Calu3 (cell line): Measurements from ENCODE around the gene BCO2. TPM values are rescaled to one million over a fixed set of nuclear protein-coding genes. Genes with fewer than 3 reads are reported as not detected.

Source experiments
- BruUV-seq: library from RNA; stranded (reverse); fragments of 400-500 nt; replicated peaks from 2 replicates; lab custom pipeline; 2021; lab: Mats Ljungman, UMichigan
- CTCF ChIA-PET: fragments of 300-600 bp; sonication (Branson Sonifier 250); formaldehyde crosslinking; loops from one replicate; lab custom pipeline; 2022; ENCODE audit warnings: antibody characterized with exemption; lab: Charles Lee
- DNase-seq: peaks from one replicate; pipeline ENCODE4 v3.0.0; 2022
- H3K27ac Mint-ChIP-seq: one replicate; pipeline ENCODE4 v1.8.0; 2022; ENCODE audit warnings: mixed read lengths; ENCODE audit not compliant: unreplicated experiment
- H3K27me3 Mint-ChIP-seq: one replicate; pipeline ENCODE4 v1.8.0; 2022; ENCODE audit warnings: mixed read lengths; ENCODE audit not compliant: unreplicated experiment
- H3K36me3 Mint-ChIP-seq: one replicate; pipeline ENCODE4 v1.8.0; 2022; ENCODE audit warnings: mild to moderate bottlenecking, moderate library complexity, mixed read lengths; ENCODE audit not compliant: insufficient read depth, unreplicated experiment
- H3K4me1 Mint-ChIP-seq: one replicate; pipeline ENCODE4 v1.8.0; 2022; ENCODE audit warnings: mild to moderate bottlenecking, low read depth, mixed read lengths; ENCODE audit not compliant: unreplicated experiment
- H3K4me3 Mint-ChIP-seq: one replicate; pipeline ENCODE4 v1.8.0; 2022; ENCODE audit warnings: mild to moderate bottlenecking, low read depth, moderate library complexity, mixed read lengths; ENCODE audit not compliant: unreplicated experiment
- H3K9me3 Mint-ChIP-seq: one replicate; pipeline ENCODE4 v1.8.0; 2022; ENCODE audit warnings: low read depth, mixed read lengths; ENCODE audit not compliant: unreplicated experiment
- intact Hi-C: fragments of 100-400 bp; cut with micrococcal nuclease; formaldehyde crosslinking; loops from one replicate; pipeline ENCODE4 v1.10.0; 2022; ENCODE audit not compliant: unreplicated experiment
- total RNA-seq: library from RNA; stranded (reverse); gene quantifications from 2 replicates; pipeline ENCODE4 v1.2.3, GENCODE V29; 2022
- TF ChIP-seq, protein P1 (sequence below): fragments of 200-600 bp; IDR thresholded peaks from one replicate; pipeline ENCODE4 v1.8.0; 2022; ENCODE audit warnings: antibody characterized with exemption; ENCODE audit not compliant: unreplicated experiment

Gene BCO2
- total RNA-seq, 1 experiment from 2014 or later, result 13.8 TPM

GRCh38 chr11:112172362-112172994 lies 2.8 kb upstream of the BCO2 start:
- intact Hi-C loops, result no loop called here
- peaks cover 10% of the 10 kb centered on the region for H3K36me3 Mint-ChIP-seq
- CTCF ChIA-PET, result interaction anchor here (0.7 to 1.4 kb wide), 4 partner anchors 8 to 59 kb away, joined by 3 to 6 read pairs (median 4); partner anchors contain the start of gene IL18
- DNase-seq, result no peak
- no peaks in the 10 kb centered on the region for H3K27me3 Mint-ChIP-seq
- H3K4me3 Mint-ChIP-seq, result no peak overlapping the region
- peaks cover 10% of the 10 kb centered on the region for H3K4me1 Mint-ChIP-seq
- TF ChIP-seq, protein P1, sequence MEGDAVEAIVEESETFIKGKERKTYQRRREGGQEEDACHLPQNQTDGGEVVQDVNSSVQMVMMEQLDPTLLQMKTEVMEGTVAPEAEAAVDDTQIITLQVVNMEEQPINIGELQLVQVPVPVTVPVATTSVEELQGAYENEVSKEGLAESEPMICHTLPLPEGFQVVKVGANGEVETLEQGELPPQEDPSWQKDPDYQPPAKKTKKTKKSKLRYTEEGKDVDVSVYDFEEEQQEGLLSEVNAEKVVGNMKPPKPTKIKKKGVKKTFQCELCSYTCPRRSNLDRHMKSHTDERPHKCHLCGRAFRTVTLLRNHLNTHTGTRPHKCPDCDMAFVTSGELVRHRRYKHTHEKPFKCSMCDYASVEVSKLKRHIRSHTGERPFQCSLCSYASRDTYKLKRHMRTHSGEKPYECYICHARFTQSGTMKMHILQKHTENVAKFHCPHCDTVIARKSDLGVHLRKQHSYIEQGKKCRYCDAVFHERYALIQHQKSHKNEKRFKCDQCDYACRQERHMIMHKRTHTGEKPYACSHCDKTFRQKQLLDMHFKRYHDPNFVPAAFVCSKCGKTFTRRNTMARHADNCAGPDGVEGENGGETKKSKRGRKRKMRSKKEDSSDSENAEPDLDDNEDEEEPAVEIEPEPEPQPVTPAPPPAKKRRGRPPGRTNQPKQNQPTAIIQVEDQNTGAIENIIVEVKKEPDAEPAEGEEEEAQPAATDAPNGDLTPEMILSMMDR, result no peak
- no peak overlapping the region for H3K27ac Mint-ChIP-seq
- H3K9me3 Mint-ChIP-seq, result no peaks in the 10 kb centered on the region
- no TSS peak for BruUV-seq

- Mint-ChIP-seq H3K27me3 (no peaks in the 10 kb centered on the region), H3K9me3 (no peaks in the 10 kb centered on the region), H3K36me3 (peaks cover 8% of the 10 kb centered on the region), H3K27ac (no peak overlapping the region), H3K4me3 (no peak overlapping the region), H3K4me1 (peaks cover 10% of the 10 kb centered on the region)
- no TSS peak for BruUV-seq
- TF ChIP-seq, protein P1, result no peak
- intact Hi-C loops, result no loop called here
- CTCF ChIA-PET, result interaction anchor here (0.7 to 1.4 kb wide), 3 partner anchors 9 to 16 kb away, joined by 3 to 4 read pairs (median 3); partner anchors contain the start of gene IL18
- DNase-seq, result no peak
These were observed 2.2 kb upstream of the BCO2 start for GRCh38 chr11:112173152-112173551.

DNA sequence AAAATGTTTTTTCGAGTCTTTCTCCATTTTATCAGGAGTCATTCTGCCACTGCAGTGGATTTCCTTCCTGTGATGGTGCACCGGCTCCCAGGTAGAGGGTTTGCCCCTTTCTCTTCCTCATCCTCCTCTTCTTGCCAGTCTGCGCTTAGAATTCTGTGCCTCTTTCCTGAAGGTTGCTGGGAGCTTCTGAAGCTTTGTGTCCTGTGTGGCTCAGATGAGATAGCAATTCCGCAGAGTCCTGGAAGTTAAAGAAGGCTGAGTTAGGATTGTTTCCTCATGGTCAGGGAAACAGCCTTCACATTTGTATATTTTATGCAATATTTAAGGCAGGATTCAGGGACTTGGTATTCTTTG lies 264 bp downstream of the BCO2 start:
- DNase-seq, result no peak
- peaks cover 8% of the 10 kb centered on the region for H3K36me3 Mint-ChIP-seq
- peaks cover 23% of the 10 kb centered on the region for H3K4me1 Mint-ChIP-seq
- H3K9me3 Mint-ChIP-seq, result no peaks in the 10 kb centered on the region
- CTCF ChIA-PET, result interaction anchor here (0.8 to 1.2 kb wide), 4 partner anchors 12 to 63 kb away, joined by 3 to 10 read pairs (median 8); partner anchors contain the start of gene IL18
- TF ChIP-seq, protein P1, result no peak
- peak overlapping the region; percentile 62 for H3K4me3 Mint-ChIP-seq
- intact Hi-C loops, result loop anchor here (1.0 kb wide), 1 partner anchor 61 kb away; no protein-coding TSS in a partner anchor
- peak overlapping the region; percentile 89 for H3K27ac Mint-ChIP-seq
- BruUV-seq, result TSS peak; percentile 89
- no peaks in the 10 kb centered on the region for H3K27me3 Mint-ChIP-seq

DNA sequence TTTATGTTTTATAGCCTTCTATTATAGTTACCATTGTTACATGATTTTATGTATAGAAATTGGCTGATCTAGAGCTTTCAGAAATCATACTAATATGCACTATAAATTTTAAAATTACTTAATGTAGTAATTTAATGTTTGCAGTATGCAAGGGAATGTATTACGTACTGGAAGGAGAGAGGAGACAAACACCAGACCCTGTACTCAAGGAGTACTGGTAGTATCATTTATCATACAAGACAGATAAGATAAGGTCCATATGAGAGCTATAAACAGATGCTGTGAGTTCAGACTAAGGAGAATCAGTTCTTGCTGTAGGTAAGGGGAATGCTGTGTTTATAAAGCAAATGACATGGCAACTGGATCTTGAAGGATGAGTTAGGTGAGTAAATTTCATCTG lies 765 bp downstream of the BCO2 start:
- intact Hi-C loops, result no loop called here
- H3K27ac Mint-ChIP-seq, result peak overlapping the region; percentile 89
- DNase-seq, result no peak
- H3K9me3 Mint-ChIP-seq, result no peaks in the 10 kb centered on the region
- TF ChIP-seq, protein P1, result no peak
- H3K4me1 Mint-ChIP-seq, result peaks cover 23% of the 10 kb centered on the region
- H3K36me3 Mint-ChIP-seq, result peaks cover 8% of the 10 kb centered on the region
- H3K27me3 Mint-ChIP-seq, result no peaks in the 10 kb centered on the region
- BruUV-seq, result no TSS peak
- CTCF ChIA-PET, result interaction anchor here (1.0 to 1.2 kb wide), 3 partner anchors 13 to 63 kb away, joined by 3 to 9 read pairs (median 7); partner anchors contain the start of gene IL18
- peak overlapping the region; percentile 62 for H3K4me3 Mint-ChIP-seq
